ENCODE data around the gene SUB1.

Gene SUB1

DNA sequence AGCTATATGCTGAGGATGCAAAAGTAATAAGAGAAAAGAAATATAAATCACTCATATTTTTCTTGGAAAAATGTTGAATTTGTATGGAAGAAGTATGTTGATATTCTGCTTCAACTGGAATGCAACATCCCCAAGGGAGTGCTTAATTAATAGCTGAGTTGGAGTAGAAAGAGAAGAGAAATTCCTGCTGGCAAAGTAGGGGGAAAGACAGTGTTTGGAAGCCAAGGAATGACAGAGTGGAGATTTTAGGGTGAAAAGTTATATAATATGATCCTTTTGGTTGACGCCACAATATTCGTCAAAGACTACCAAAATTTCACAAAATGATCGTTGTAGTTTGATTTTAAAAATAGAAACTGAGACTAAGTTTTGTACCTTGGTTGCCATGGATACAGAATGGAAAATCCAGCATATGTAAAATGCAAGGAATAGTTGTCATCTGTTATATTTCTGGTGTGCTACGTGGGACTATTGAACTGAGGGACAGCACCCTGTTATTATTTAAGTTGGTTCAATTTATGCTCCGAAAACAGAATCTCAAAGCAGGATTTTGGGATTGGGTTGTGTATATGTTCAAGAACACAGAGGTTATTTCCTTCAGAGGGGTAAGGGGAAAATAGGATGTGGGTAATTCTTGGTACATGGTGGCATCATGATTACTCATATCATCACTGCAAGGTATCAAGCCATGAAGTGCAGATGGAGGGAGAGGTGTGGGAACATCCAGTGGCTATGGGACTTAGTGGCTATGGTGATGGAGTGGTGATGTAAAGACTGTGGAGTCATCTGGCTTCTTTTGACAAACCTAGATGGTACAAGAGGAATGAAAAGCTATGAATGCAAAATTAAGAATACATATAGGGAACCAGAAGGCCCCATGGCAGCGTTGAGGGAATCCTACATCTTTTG lies 61.0 kb downstream of the SUB1 start:
- DNase-seq, result peak; percentile 75

DNA sequence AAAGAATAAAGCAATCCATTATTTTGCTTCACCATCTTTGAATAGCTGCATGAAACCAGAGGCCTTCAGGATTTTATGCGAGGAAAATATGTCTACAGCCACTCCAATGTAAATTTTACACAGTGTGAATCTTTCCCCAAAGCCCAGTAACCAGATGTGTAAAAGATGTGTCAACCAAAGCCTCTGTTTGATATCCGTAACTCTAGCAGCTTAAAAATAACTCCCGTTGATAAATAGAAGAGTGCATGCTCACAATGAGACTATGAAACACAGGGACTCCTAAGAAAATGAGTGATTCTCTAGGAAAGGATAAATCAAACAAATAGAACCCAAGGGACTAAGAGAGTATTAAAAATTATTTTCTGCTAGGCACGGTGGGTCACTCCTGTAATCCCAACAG lies 65.7 kb downstream of the SUB1 start:
- DNase-seq, result no peak

DNA sequence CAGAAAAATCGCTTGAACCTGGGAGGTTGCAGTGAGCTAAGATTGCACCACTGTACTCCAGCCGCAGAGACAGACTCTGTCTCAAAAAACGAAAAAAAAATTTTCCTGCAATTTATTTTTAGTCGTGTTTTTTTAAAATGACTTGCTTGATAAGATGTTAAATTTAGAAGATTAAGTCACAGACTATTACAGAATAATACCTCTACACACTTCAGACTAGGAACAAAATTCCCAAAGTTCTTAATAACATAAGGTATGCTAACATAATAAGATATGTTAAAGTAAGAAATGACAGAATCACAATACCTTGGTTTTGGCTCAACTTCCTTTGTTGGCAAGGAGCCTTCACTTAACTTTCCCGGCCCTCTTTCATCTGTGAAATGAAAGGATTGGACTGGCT lies 66.3 kb downstream of the SUB1 start:
- no peak for DNase-seq
